ENCODE results near the gene PCDHGA4.
"Not testable (repeated sequence)": the region's sequence is repeated elsewhere in the genome, so short reads cannot be mapped to it uniquely, and the experiment has no call there.

The PCDHGA4 gene

GRCh38 chr5:141384471-141385267 is 29.8 kb downstream of the PCDHGA4 start:
- no peak for DNase-seq (ENCODE audit: low spot score)

- not testable (repeated sequence) for DNase-seq (ENCODE audit: low spot score)
These were observed 32.9 kb downstream of the PCDHGA4 start, which contains the start of gene PCDHGB4 for GRCh38 chr5:141387557-141388311. PCDHGB4 (plus strand) TSS chr5:141387698; CDS start chr5:141387885, 187 bp downstream.

DNA sequence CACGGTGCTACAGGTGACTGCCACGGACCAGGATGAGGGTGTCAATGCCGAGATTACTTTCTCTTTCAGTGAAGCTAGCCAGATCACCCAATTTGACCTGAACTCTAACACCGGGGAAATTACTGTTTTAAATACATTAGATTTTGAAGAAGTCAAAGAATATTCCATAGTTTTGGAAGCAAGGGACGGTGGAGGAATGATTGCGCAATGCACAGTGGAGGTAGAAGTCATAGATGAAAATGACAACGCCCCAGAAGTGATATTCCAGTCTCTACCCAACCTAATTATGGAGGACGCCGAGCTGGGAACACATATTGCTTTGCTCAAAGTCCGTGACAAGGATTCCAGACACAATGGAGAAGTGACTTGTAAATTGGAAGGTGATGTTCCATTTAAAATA is 33.8 kb downstream of the PCDHGA4 start:
- no peak for DNase-seq (ENCODE audit: low spot score)

GRCh38 chr5:141389153-141390042 is 34.6 kb downstream of the PCDHGA4 start:
- DNase-seq (ENCODE audit: low spot score): no peak

GRCh38 chr5:141392429-141393198 is 37.8 kb downstream of the PCDHGA4 start, which contains the start of gene PCDHGA8:
PCDHGA8 (plus strand) TSS chr5:141392633; CDS start chr5:141392814, 181 bp downstream.
- peak; percentile 38 for DNase-seq (ENCODE audit: low spot score)

DNA sequence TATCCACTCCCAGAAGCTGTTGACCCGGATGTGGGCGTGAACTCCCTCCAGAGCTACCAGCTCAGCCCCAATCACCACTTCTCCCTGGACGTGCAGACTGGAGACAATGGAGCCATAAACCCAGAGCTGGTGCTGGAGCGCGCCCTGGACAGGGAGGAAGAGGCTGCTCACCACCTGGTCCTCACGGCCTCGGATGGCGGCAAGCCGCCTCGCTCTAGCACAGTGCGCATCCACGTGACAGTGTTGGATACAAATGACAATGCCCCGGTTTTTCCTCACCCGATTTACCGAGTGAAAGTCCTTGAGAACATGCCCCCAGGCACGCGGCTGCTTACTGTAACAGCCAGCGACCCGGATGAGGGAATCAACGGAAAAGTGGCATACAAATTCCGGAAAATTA is 38.4 kb downstream of the PCDHGA4 start:
- no peak for DNase-seq (ENCODE audit: low spot score)

- DNase-seq (ENCODE audit: low spot score): not testable (repeated sequence)
These were observed 39.8 kb downstream of the PCDHGA4 start for GRCh38 chr5:141394401-141395187.

DNA sequence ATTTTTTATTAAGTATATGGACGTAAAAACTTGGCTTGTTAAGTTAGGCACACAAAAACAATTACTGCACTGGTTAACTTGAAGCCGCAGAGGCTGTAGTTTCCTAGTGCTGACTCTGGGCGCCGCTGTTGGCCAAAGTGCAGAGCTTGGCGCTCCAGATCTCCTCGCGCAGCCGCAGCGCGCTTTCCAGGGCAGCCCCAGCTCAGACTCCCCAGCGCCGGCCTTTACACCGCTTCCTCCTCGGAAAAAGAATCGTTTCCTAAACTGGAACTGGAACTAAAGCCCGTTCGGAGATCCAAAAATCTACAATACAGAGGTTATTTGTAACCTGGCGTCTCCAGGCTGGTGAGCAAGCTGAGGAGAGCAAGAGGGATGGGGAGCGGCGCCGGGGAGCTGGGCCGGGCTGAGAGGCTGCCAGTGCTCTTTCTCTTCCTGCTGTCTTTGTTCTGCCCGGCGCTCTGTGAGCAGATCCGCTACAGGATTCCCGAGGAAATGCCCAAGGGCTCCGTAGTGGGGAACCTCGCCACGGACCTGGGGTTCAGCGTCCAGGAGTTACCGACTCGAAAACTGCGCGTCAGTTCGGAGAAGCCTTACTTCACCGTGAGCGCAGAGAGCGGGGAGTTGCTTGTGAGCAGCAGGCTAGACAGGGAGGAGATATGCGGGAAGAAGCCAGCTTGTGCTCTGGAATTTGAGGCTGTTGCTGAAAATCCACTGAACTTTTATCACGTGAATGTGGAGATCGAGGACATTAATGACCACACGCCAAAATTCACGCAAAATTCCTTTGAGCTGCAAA is 43.1 kb downstream of the PCDHGA4 start, which contains the start of gene PCDHGB5:
TSS of gene PCDHGB5 (plus strand) at position 192 of the 796 bp plus-strand sequence. CDS start at position 373, 181 bp downstream.
- peak; percentile 50 for DNase-seq (ENCODE audit: low spot score)

DNA sequence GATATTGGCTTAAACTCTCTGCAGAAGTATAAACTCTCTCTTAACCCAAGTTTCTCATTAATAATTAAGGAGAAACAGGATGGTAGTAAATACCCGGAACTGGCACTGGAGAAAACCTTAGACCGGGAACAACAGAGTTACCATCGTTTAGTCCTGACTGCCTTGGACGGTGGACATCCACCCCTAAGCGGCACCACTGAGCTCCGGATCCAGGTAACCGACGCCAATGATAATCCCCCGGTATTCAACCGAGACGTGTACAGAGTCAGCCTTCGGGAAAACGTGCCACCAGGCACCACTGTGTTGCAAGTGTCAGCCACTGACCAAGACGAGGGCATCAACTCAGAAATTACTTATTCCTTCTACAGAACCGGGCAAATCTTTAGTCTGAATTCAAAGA is 43.8 kb downstream of the PCDHGA4 start:
- DNase-seq (ENCODE audit: low spot score): no peak

- no peak for DNase-seq (ENCODE audit: low spot score)
These were observed 44.9 kb downstream of the PCDHGA4 start for GRCh38 chr5:141399555-141400258.

GRCh38 chr5:141402553-141403243 is 47.9 kb downstream of the PCDHGA4 start, which contains the start of gene PCDHGA9:
PCDHGA9 (plus strand) TSS chr5:141402778; CDS start chr5:141402953, 175 bp downstream.
- peak; percentile 55 for DNase-seq (ENCODE audit: low spot score)

GRCh38 chr5:141403387-141403786 is 48.6 kb downstream of the PCDHGA4 start:
- no peak for DNase-seq (ENCODE audit: low spot score)

Data from hepatic stellate cell (primary cell).